Measurements from ENCODE around the gene SLX4. TPM values are rescaled to one million over a fixed set of nuclear protein-coding genes. Genes with fewer than 3 reads are reported as not detected.

The SLX4 gene
- total RNA-seq, 1 experiment from 2014 or later, result 7.0 TPM

Other genes with a start within 250 kb of the SLX4 start
- gene ZSCAN32, start 210.6 kb downstream of the SLX4 start, total RNA-seq (2021; ENCODE audit: unreplicated experiment), result 20.0 TPM
- gene ZNF174, start 210.4 kb downstream of the SLX4 start, total RNA-seq (2021; ENCODE audit: unreplicated experiment), result 8.2 TPM
- 3.2 TPM for gene ZNF597, start 168.1 kb downstream of the SLX4 start, total RNA-seq (2021; ENCODE audit: unreplicated experiment)
- gene NAA60, start 167.9 kb downstream of the SLX4 start, total RNA-seq (2021; ENCODE audit: unreplicated experiment), result 32.2 TPM
- not detected for gene C16orf90, start 116.1 kb downstream of the SLX4 start, total RNA-seq (2021; ENCODE audit: unreplicated experiment)
- gene CLUAP1, start 110.6 kb downstream of the SLX4 start, total RNA-seq (2021; ENCODE audit: unreplicated experiment), result 27.4 TPM
- 0.15 TPM for gene NLRC3, start 34.2 kb downstream of the SLX4 start, total RNA-seq (2021; ENCODE audit: unreplicated experiment)
- 11.0 TPM for gene DNASE1, start 43.1 kb upstream of the SLX4 start, total RNA-seq (2021; ENCODE audit: unreplicated experiment)
- 416 TPM for gene TRAP1, start 105.9 kb upstream of the SLX4 start, total RNA-seq (2021; ENCODE audit: unreplicated experiment)